ENCODE data around the gene KSR2. TPM values are rescaled to one million over a fixed set of nuclear protein-coding genes. Genes with fewer than 3 reads are reported as not detected.

KSR2 gene
- total RNA-seq, 2 donors from 2014 or later = 0.17 to 0.21 TPM

DNA sequence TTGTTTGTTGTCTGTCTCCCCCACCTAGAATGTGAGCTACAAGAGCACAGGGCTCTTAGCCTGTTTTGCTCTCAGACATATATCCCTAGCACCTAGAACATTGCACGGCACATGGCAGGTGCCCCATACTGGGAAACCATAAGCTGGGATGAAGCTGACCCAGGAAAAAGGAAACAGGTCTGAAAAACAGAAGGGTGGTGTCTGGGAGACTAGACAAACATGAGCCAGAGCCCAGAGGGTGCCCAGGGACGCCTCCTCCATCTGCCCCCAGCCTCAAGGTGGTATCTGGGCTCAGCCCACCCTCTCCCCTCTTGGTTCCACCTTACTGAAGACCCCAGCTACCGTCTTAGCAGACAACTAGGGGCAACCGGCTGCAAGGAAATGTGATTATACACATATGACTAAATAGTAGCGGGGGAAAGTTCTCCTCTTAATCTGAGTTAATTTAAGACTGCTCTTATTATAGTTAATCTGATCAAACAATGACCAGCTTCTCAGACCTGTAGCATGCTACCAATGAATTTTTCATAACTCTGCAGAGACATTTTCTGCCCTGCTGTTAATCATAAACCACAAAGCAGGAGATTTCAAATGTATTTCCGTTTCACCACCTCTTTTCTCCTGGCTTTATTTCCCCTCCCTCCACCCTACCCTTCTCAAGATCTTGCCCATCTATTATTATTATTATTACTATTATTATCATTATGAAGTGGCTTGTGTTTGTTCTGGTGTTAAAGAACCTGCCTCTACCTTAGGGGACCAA, 31.9 kb downstream of the KSR2 start:
- no peak overlapping the region for H3K4me3 Mint-ChIP-seq
- no peaks in the 10 kb centered on the region for H3K36me3 Mint-ChIP-seq (ENCODE audit: insufficient read depth in 2 of 2)
- H3K4me1 Mint-ChIP-seq (ENCODE audit: low read depth) = no peaks in the 10 kb centered on the region
- ATAC-seq (replicated peaks in 1 of 2) = no peak
- H3K9me3 Mint-ChIP-seq = peaks cover 0 to 3% of the 10 kb centered on the region in 2 donors
- peaks cover 12% of the 10 kb centered on the region for H3K27me3 Mint-ChIP-seq (ENCODE audit: low read depth)
- no peak overlapping the region for H3K27ac Mint-ChIP-seq
- no peak for DNase-seq

DNA sequence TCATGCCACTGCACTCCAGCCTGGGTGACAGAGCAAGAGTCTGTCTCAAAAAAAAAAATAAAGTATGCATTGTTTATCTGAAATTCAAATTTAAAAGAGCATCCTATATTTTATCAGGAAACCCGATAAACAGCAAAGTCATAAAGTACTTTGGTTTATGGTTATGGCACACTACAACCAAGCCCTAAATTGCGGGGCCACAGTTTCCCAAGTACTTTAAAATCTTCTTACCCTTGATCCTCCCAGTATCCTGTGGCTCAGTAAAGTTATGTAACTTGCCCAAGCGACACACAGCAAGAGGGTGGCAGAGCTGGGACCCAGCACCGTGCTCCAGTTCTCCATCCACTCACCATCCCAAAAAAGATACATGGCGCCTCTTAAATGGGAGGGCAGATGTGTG, 35.2 kb downstream of the KSR2 start:
- peaks cover under 1% of the 10 kb centered on the region for H3K27me3 Mint-ChIP-seq (ENCODE audit: low read depth)
- peaks cover 2 to 3% of the 10 kb centered on the region in 2 donors for H3K9me3 Mint-ChIP-seq
- no peak overlapping the region for H3K4me3 Mint-ChIP-seq
- no peak overlapping the region for H3K27ac Mint-ChIP-seq
- no peaks in the 10 kb centered on the region for H3K4me1 Mint-ChIP-seq (ENCODE audit: low read depth)
- no peaks in the 10 kb centered on the region for H3K36me3 Mint-ChIP-seq (ENCODE audit: insufficient read depth in 2 of 2)
- no peak for ATAC-seq (replicated peaks in 1 of 2)
- DNase-seq = no peak

DNA sequence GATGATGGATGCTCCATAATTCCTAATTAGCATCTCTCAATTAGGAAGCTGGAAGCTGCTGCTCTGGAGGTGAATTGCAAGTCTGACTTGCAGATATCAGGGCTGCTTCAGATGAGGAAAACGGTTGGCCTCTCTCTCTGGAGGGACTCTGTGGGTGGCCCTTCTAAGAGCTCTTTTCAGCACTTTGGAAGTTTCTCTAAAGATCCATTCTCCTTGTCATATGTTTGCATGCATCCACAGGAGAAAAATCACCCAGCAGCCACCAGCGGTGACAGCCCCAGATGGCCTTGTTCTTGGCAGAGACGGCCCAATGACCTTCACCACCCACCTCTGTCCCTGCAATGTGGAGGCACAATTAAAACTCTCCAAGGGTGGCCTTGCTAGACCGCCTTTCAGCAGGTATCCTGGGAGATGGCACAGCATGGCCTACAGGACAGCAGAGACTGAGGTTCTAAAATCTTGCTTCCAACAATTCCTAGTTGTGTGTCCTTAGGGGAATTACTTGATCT, 42.3 kb downstream of the KSR2 start:
- H3K4me3 Mint-ChIP-seq = no peak overlapping the region

DNA sequence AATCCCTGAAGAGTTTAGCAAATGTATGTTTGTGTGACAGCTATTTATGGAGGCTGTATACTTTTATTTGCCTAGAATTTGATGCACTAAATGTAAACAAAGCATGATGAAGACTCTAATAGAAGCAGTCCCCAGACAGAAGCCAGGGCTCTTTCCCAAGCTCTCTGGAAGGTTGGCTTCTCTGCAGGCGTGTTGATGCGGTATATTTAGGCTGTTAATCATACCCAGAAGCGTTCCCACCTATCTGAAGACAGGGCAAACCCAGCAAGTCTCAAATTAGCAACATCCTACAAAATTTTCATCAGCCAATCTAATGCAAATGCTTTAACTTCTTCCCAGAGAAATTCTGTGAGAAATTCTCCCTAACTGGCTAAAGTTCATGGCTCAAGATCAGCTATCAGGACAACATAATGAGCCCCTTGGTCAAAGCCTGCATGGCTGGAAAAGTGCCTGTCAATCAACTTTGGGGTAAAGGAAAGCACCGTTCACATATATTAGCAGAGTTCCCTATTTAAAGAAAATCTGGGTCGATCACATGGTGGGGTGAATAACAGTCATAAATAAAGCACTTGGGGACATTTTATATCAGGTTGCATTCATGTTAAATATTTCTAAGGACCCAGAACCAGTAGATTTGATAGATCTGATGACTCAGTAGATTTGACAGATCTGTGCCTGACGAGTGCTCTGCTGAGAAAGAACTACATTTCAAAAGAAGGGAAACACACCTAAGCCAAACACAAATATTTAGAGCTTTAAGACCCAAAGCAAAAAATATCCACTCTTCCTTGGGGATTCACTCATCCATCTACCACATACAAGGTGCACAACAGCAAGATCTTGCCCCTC, 46.6 kb downstream of the KSR2 start:
- H3K4me1 Mint-ChIP-seq (ENCODE audit: low read depth) = no peaks in the 10 kb centered on the region
- no peak overlapping the region for H3K4me3 Mint-ChIP-seq
- peaks cover 6% of the 10 kb centered on the region for H3K27me3 Mint-ChIP-seq (ENCODE audit: low read depth)
- ATAC-seq (replicated peaks in 1 of 2) (no peak), DNase-seq (no peak)
- H3K27ac Mint-ChIP-seq = no peak overlapping the region
- peaks cover 0 to 2% of the 10 kb centered on the region in 2 donors for H3K9me3 Mint-ChIP-seq
- no peaks in the 10 kb centered on the region for H3K36me3 Mint-ChIP-seq (ENCODE audit: insufficient read depth in 2 of 2)

More for the DNA sequence above, 42.3 kb downstream of the KSR2 start:
- DNase-seq (no peak), ATAC-seq (replicated peaks in 1 of 2) (no peak)
- Mint-ChIP-seq H3K9me3 (peaks cover under 1 to 2% of the 10 kb centered on the region in 2 donors), H3K27ac (no peak overlapping the region), H3K36me3 (ENCODE audit: insufficient read depth in 2 of 2) (no peaks in the 10 kb centered on the region), H3K4me1 (ENCODE audit: low read depth) (no peaks in the 10 kb centered on the region), H3K27me3 (ENCODE audit: low read depth) (peaks cover 4% of the 10 kb centered on the region)

DNA sequence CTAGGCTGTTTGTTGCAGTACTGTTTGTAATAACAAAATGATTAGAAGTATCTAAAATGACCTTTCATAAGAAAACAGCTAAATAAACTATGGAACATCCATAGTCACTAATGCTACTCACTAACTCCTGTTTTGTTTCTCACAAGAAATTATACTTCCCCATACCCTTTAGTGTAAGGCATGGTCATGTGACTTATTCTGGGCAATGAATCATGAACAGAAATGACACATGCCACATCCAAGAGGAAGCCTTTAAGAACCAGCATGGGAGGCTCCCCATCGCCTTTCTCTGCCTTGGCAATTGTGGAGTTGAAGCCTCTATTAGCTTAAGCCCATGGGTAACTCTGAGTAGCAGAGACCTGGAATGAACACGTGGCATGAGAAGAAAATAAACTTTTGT, 49.3 kb downstream of the KSR2 start:
- DNase-seq = no peak
- Mint-ChIP-seq H3K9me3 (peaks cover 0 to 2% of the 10 kb centered on the region in 2 donors), H3K36me3 (ENCODE audit: insufficient read depth in 2 of 2) (no peaks in the 10 kb centered on the region), H3K27me3 (ENCODE audit: low read depth) (peaks cover 6% of the 10 kb centered on the region), H3K27ac (no peak overlapping the region), H3K4me3 (no peak overlapping the region), H3K4me1 (ENCODE audit: low read depth) (no peaks in the 10 kb centered on the region)
- no peak for ATAC-seq (replicated peaks in 1 of 2)

DNA sequence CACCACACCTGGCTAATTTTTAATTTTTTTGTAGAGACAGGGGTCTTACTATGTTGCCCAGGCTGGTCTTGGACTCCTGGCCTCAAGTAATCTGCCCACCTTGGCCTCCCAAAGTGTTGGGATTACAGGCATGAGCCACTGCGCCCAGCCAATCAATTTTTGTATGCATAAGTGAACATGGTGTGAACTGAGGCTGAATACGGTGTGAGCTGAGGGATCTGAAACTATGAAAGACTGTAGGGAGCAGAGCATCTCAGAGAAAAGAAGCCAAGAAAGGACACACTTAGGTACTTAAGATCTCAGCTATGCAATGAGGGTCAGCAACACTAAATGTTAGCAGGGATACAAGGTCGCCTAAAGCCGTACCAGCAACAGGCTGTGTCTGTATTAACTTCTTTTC, 54.1 kb downstream of the KSR2 start:
- ATAC-seq (replicated peaks in 1 of 2) (no peak), DNase-seq (no peak)
- H3K4me1 Mint-ChIP-seq (ENCODE audit: low read depth) = no peaks in the 10 kb centered on the region
- H3K27ac Mint-ChIP-seq = no peak overlapping the region
- no peak overlapping the region for H3K4me3 Mint-ChIP-seq
- H3K9me3 Mint-ChIP-seq = peaks cover 5 to 11% of the 10 kb centered on the region in 2 donors
- peaks cover 0 to 5% of the 10 kb centered on the region in 2 donors for H3K36me3 Mint-ChIP-seq (ENCODE audit: insufficient read depth in 2 of 2)
- H3K27me3 Mint-ChIP-seq (ENCODE audit: low read depth) = peaks cover 14% of the 10 kb centered on the region

DNA sequence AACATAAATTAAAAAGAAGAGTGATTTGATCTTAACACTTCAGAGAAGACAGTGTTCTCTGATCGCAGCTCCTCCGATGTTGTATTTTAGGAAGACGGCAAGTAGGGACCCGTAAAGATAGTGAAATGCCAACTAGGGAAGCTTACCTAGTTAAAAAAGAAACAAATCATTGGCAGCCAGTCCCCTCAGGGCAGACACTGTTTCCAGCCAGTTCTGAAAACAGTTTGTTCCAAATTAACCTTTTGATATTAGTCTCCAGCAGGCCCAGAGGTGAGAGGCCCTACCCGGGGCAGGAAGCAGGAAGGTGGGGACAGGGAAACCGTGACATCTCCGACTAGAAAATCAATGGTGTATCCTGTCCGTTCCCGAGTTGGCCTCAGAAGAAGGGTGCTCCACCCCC, 56.0 kb downstream of the KSR2 start:
- Mint-ChIP-seq H3K27me3 (ENCODE audit: low read depth) (peaks cover 14% of the 10 kb centered on the region), H3K4me1 (ENCODE audit: low read depth) (no peaks in the 10 kb centered on the region), H3K36me3 (ENCODE audit: insufficient read depth in 2 of 2) (peaks cover 0 to 5% of the 10 kb centered on the region in 2 donors), H3K9me3 (peaks cover 5 to 11% of the 10 kb centered on the region in 2 donors), H3K4me3 (no peak overlapping the region), H3K27ac (no peak overlapping the region)
- DNase-seq (no peak), ATAC-seq (replicated peaks in 1 of 2) (no peak)

DNA sequence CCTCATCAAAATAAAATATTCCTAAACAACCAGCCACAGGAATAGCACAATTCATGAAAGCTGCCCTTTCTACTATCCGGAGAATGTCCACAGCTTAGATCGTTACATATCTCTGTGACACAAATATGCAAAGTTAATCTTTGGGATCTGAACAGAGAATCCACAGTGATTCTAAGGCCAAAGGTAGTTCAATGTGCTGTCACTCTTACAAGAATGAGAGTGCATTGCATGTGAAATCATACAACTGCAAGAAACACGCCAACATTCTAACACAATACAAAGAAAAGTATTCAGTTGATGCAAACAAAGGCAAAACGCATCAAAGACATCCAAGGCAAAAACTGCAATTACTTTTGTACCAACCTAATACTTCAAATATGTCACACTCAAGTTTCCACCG, 60.4 kb downstream of the KSR2 start:
- Mint-ChIP-seq H3K4me1 (ENCODE audit: low read depth) (no peaks in the 10 kb centered on the region), H3K36me3 (ENCODE audit: insufficient read depth in 2 of 2) (peaks cover 0 to 5% of the 10 kb centered on the region in 2 donors), H3K27ac (no peak overlapping the region), H3K27me3 (ENCODE audit: low read depth) (peaks cover 14% of the 10 kb centered on the region), H3K4me3 (no peak overlapping the region), H3K9me3 (peaks cover 5 to 11% of the 10 kb centered on the region in 2 donors)
- ATAC-seq (replicated peaks in 1 of 2) = no peak
- no peak for DNase-seq

DNA sequence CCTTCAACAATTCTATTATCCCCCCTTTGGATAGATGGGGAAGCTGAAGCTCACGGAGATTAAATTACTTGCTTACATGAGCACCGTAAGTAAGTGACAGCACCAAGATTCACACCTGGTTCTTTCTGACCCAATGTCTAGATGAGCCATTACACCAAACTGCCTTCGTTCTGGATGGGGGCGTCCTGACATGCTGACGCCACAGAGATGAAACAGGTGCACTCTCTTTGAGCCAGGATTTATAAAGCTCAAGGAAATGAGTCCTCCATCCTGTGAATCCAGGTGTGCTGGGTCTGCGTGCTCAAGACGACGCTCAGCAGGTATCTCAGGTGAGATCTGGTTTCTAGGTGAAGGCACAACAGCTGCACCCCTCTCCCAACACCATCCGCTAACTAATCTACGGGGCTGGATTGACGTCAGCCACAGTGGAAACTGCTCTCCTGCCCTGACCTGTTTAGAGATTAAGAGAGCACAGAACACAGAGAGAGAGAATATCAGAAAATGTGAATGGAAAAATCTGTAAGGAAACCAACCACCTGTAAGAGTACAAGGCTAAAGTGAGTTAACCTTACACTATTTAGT, 61.6 kb downstream of the KSR2 start:
- peaks cover 5 to 11% of the 10 kb centered on the region in 2 donors for H3K9me3 Mint-ChIP-seq
- H3K36me3 Mint-ChIP-seq (ENCODE audit: insufficient read depth in 2 of 2) = peaks cover 0 to 5% of the 10 kb centered on the region in 2 donors
- H3K4me3 Mint-ChIP-seq = peak overlapping the region; percentile 20 to 65
- H3K27ac Mint-ChIP-seq = peak overlapping the region; percentile 31
- DNase-seq (no peak), ATAC-seq (replicated peaks in 1 of 2) (peak in 1 of 2 donors; percentile 38)
- peaks cover 10% of the 10 kb centered on the region for H3K27me3 Mint-ChIP-seq (ENCODE audit: low read depth)
- H3K4me1 Mint-ChIP-seq (ENCODE audit: low read depth) = no peaks in the 10 kb centered on the region

DNA sequence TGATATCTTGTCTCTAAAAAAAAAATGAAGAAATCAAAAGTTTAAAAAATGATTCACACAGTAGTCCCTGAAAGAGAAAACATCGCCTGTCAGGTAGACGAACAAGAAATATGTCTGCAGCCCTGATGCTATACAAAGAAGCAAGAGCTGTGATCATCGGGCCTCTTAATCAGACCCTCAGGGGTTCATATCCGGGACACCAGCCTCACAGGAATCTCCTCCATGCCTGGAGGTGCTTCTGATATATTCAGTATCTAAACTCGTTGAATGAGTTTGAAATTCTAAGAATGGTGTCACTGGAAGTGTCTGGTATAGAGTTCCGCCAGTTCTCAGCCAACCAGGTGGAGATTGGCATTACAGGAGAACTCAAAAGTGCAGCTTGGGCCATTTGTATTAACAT, 64.7 kb downstream of the KSR2 start:
- Mint-ChIP-seq H3K4me3 (no peak overlapping the region), H3K36me3 (ENCODE audit: insufficient read depth in 2 of 2) (no peaks in the 10 kb centered on the region), H3K27me3 (ENCODE audit: low read depth) (no peaks in the 10 kb centered on the region), H3K4me1 (ENCODE audit: low read depth) (no peaks in the 10 kb centered on the region), H3K27ac (no peak overlapping the region), H3K9me3 (peaks cover 0 to 1% of the 10 kb centered on the region in 2 donors)
- ATAC-seq (replicated peaks in 1 of 2) (no peak), DNase-seq (no peak)

DNA sequence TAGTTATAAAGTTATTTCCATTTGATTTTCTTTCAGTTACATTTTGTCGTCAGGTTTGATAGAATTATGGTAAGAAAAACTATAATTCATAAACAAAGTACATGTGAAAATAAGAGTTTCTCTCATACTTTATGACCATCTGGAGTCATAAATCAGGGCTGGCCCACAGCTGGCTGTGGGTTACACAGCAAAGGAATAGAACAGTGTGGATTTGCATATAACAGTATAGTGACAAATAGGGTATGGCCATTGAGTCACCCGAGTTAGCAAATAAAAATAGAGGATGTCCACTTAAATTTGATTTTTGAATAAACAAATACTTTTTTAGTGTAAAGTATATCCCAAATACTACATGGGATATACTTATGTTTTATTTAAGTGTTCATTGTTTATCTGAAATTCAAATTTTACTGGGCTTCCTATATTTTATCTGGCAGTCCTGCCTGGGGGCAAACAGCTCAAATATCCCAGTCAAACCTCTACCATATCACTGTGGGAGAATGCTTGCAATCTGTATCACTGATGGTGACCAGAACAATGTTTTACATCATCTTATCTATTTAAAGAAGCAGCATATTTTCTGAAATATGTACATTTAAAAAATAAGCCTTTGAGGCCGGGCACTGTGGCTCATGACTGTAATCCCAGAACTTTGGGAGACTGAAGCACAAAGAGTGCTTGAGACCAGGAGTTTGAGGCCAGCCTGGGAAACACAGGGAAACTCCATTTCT, 65.5 kb downstream of the KSR2 start:
- Mint-ChIP-seq H3K27ac (no peak overlapping the region), H3K4me3 (no peak overlapping the region), H3K27me3 (ENCODE audit: low read depth) (no peaks in the 10 kb centered on the region), H3K9me3 (peaks cover 0 to 1% of the 10 kb centered on the region in 2 donors), H3K4me1 (ENCODE audit: low read depth) (no peaks in the 10 kb centered on the region), H3K36me3 (ENCODE audit: insufficient read depth in 2 of 2) (no peaks in the 10 kb centered on the region)
- no peak for DNase-seq
- no peak for ATAC-seq (replicated peaks in 1 of 2)

DNA sequence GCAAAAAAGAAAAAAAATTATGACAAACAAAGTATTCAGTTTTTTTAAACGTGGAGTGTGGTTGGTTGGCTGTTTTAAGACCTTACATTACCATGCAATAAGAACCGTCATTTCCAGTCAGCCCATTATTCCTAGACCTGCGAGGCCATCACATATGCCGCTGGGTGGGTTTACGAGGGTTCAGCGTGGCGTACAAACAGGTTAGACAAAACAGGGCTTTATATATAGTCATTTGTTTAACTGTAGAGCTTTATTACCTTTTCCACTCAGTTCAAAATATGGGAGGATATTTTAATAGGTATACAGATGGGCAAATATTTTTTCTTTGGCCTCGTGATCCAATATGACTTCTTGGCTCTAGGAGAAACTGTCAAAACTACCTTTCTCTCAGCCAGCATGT, 67.2 kb downstream of the KSR2 start:
- Mint-ChIP-seq H3K4me1 (ENCODE audit: low read depth) (no peaks in the 10 kb centered on the region), H3K4me3 (no peak overlapping the region), H3K9me3 (peaks cover 0 to 1% of the 10 kb centered on the region in 2 donors), H3K36me3 (ENCODE audit: insufficient read depth in 2 of 2) (no peaks in the 10 kb centered on the region), H3K27me3 (ENCODE audit: low read depth) (no peaks in the 10 kb centered on the region), H3K27ac (no peak overlapping the region)
- no peak for DNase-seq
- no peak for ATAC-seq (replicated peaks in 1 of 2)
